Activated B cell treated with CpG ODN at 0.5 μM for 24 hours (primary cell): Measurements from ENCODE around the gene TFR2. TPM values are rescaled to one million over a fixed set of nuclear protein-coding genes. Genes with fewer than 3 reads are reported as not detected.

Source experiments
- ATAC-seq: fragments of 200-7000 bp; cut with Tn5 transposase; one replicate; pipeline ENCODE4 v1.10.0; 2021; ENCODE audit warnings: low read depth, mild to moderate bottlenecking, moderate library complexity
- CTCF ChIA-PET: fragments of 350-600 bp; sonication (Branson Sonifier 250); formaldehyde crosslinking; loops from one replicate; lab custom pipeline; 2021; ENCODE audit warnings: antibody characterized with exemption; lab: Charles Lee
- POLR2A ChIA-PET: fragments of 350-600 bp; sonication (Branson Sonifier 250); formaldehyde crosslinking; loops from one replicate; lab custom pipeline; 2021; ENCODE audit warnings: antibody characterized with exemption; lab: Charles Lee
- DNase-seq: peaks from one replicate; pipeline ENCODE4 v3.0.0; 2022
- H3K27ac Mint-ChIP-seq: one replicate; pipeline ENCODE4 v1.8.0; 2020; ENCODE audit warnings: mixed read lengths
- H3K27me3 Mint-ChIP-seq: one replicate; pipeline ENCODE4 v1.8.0; 2021; ENCODE audit warnings: mixed read lengths
- H3K36me3 Mint-ChIP-seq: one replicate; pipeline ENCODE4 v1.8.0; 2021; ENCODE audit warnings: low read depth, mixed read lengths
- H3K4me1 Mint-ChIP-seq: one replicate; pipeline ENCODE4 v1.8.0; 2021; ENCODE audit warnings: mixed read lengths
- H3K4me3 Mint-ChIP-seq: one replicate; pipeline ENCODE4 v1.8.0; 2020; ENCODE audit warnings: mild to moderate bottlenecking, mixed read lengths
- H3K9me3 Mint-ChIP-seq: one replicate; pipeline ENCODE4 v1.8.0; 2020; ENCODE audit warnings: mixed read lengths
- CTCF ChIP-seq: fragments of 200-600 bp; IDR thresholded peaks from one replicate; pipeline ENCODE4 v1.8.0; 2022; ENCODE audit warnings: antibody characterized with exemption, mild to moderate bottlenecking
- intact Hi-C: fragments of 100-400 bp; cut with micrococcal nuclease; formaldehyde crosslinking; loops from one replicate; pipeline ENCODE4 v1.15.1; 2024
- total RNA-seq: library from RNA; stranded (reverse); gene quantifications from 2 replicates; pipeline ENCODE4 v1.2.3, GENCODE V29; 2022

TFR2 gene
- total RNA-seq, 1 donor from 2014 or later, result 7.5 TPM

GRCh38 chr7:100575746-100576383 is 65.5 kb downstream of the TFR2 start:
- ATAC-seq (no peak), DNase-seq (no peak)
- no peak for TF ChIP-seq CTCF
- Mint-ChIP-seq H3K27ac (no peak overlapping the region), H3K4me3 (no peak overlapping the region), H3K4me1 (peaks cover 14% of the 10 kb centered on the region), H3K36me3 (peaks cover 35% of the 10 kb centered on the region), H3K9me3 (no peaks in the 10 kb centered on the region), H3K27me3 (no peaks in the 10 kb centered on the region)
- CTCF ChIA-PET, result no interaction called here
- POLR2A ChIA-PET, result no interaction called here
- intact Hi-C loops, result no loop called here

- Mint-ChIP-seq H3K27ac (no peak overlapping the region), H3K4me3 (no peak overlapping the region), H3K4me1 (peaks cover 18% of the 10 kb centered on the region), H3K36me3 (peaks cover 35% of the 10 kb centered on the region), H3K9me3 (no peaks in the 10 kb centered on the region), H3K27me3 (no peaks in the 10 kb centered on the region)
- ATAC-seq (no peak), DNase-seq (no peak)
- POLR2A ChIA-PET, result no interaction called here
- no peak for TF ChIP-seq CTCF
- CTCF ChIA-PET, result no interaction called here
- intact Hi-C loops, result no loop called here
These were observed 66.1 kb downstream of the TFR2 start for GRCh38 chr7:100575206-100575631.

- H3K27me3 Mint-ChIP-seq, result no peaks in the 10 kb centered on the region
- H3K4me1 Mint-ChIP-seq, result peaks cover 19% of the 10 kb centered on the region
- ChIA-PET CTCF (no interaction called here), POLR2A (no interaction called here)
- no peak for TF ChIP-seq CTCF
- no peak overlapping the region for H3K27ac Mint-ChIP-seq
- ATAC-seq (no peak), DNase-seq (no peak)
- no peaks in the 10 kb centered on the region for H3K9me3 Mint-ChIP-seq
- H3K4me3 Mint-ChIP-seq, result no peak overlapping the region
- peaks cover 35% of the 10 kb centered on the region for H3K36me3 Mint-ChIP-seq
- intact Hi-C loops, result no loop called here
These were observed 66.8 kb downstream of the TFR2 start for GRCh38 chr7:100574362-100575205.

GRCh38 chr7:100573691-100574361 is 67.5 kb downstream of the TFR2 start, which contains the start of gene SAP25:
SAP25 (minus strand) TSS chr7:100573900; CDS start chr7:100573742, 158 bp downstream.
- Mint-ChIP-seq H3K4me3 (no peak within 1 kb of the TSS), H3K9me3 (no peaks in the 10 kb centered on the region), H3K27me3 (no peaks in the 10 kb centered on the region), H3K36me3 (peaks cover 35% of the 10 kb centered on the region), H3K27ac (no peak within 1 kb of the TSS), H3K4me1 (peaks cover 27% of the 10 kb centered on the region)
- DNase-seq (no peak), ATAC-seq (no peak)
- ChIA-PET POLR2A (interaction anchor here (0.5 kb wide), 1 partner anchor 19 kb away, joined by 5 read pairs; no protein-coding TSS in a partner anchor), CTCF (no interaction called here)
- TF ChIP-seq CTCF, result no peak
- intact Hi-C loops, result no loop called here
